Anterior cingulate cortex (tissue), 58 donors: Measurements from ENCODE around the gene PHACTR3.
"Not testable (repeated sequence)": the region's sequence is repeated elsewhere in the genome, so short reads cannot be mapped to it uniquely, and the experiment has no call there.

Experiments used
- DNase-seq, 58 donors: peaks; one replicate each; lab custom pipeline; 2025; lab: John Stamatoyannopoulos, UW

Gene PHACTR3

GRCh38 chr20:59829786-59830664 is 225.7 kb downstream of the PHACTR3 start:
- no peak for DNase-seq

GRCh38 chr20:59830665-59831023 is 226.3 kb downstream of the PHACTR3 start:
- DNase-seq, result no peak

GRCh38 chr20:59831024-59831915 is 226.9 kb downstream of the PHACTR3 start:
- peak in 3 of 58 donors; percentile 30 to 37 (median 32) for DNase-seq

- no peak for DNase-seq
Observed at GRCh38 chr20:59831916-59832270, 227.6 kb downstream of the PHACTR3 start.

GRCh38 chr20:59832406-59833363 is 228.3 kb downstream of the PHACTR3 start:
- DNase-seq, result peak in 2 of 58 donors; percentile 32 to 51

- no peak for DNase-seq
Observed at GRCh38 chr20:59835057-59835447, 230.7 kb downstream of the PHACTR3 start.

- peak in 32 of 58 donors; percentile 24 to 77 (median 46) for DNase-seq
Observed at GRCh38 chr20:59835448-59836395, 231.4 kb downstream of the PHACTR3 start.

- no peak for DNase-seq
Observed at GRCh38 chr20:59836767-59837166, 232.4 kb downstream of the PHACTR3 start.

- no peak for DNase-seq
Observed at GRCh38 chr20:59837623-59838394, 233.5 kb downstream of the PHACTR3 start.

- no peak for DNase-seq
Observed at GRCh38 chr20:59839400-59839799, 235.1 kb downstream of the PHACTR3 start.

GRCh38 chr20:59845472-59845871 is 241.1 kb downstream of the PHACTR3 start:
- DNase-seq, result no peak

GRCh38 chr20:59848182-59848581 is 243.8 kb downstream of the PHACTR3 start:
- DNase-seq, result no peak

GRCh38 chr20:59850018-59850641 is 245.8 kb downstream of the PHACTR3 start:
- no peak for DNase-seq

GRCh38 chr20:59856526-59856925 is 252.2 kb downstream of the PHACTR3 start:
- DNase-seq, result not testable (repeated sequence)

- not testable (repeated sequence) for DNase-seq
Observed at GRCh38 chr20:59856941-59857340, 252.6 kb downstream of the PHACTR3 start.

GRCh38 chr20:59857966-59858365 is 253.6 kb downstream of the PHACTR3 start:
- DNase-seq, result no peak

- DNase-seq, result no peak
Observed at GRCh38 chr20:59858425-59858824, 254.1 kb downstream of the PHACTR3 start.

GRCh38 chr20:59861401-59861800 is 257.1 kb downstream of the PHACTR3 start:
- DNase-seq, result no peak
